Fibroblast of lung (primary cell): ENCODE measurements around the gene KDM4E. TPM values are rescaled to one million over a fixed set of nuclear protein-coding genes. Genes with fewer than 3 reads are reported as not detected.
A peak's percentile ranks its signal among the peaks of the same experiment; 100 is the strongest.

Experiments
- DNase-seq, 2 donors: peaks; one replicate each; pipeline versions ENCODE4 v3.0.0 to v3.0.0-alpha.2; 2010; ENCODE audit warnings: low read depth in 2 of 2
- H2AFZ ChIP-seq: 2 replicates; pipeline ENCODE4 v1.5.1; 2012; ENCODE audit warnings: low read length, control low read depth, inconsistent platforms
- H3K27ac ChIP-seq: 2 replicates; pipeline ENCODE4 v1.5.1; 2011; ENCODE audit warnings: low read length, control low read depth; ENCODE audit not compliant: insufficient read depth
- H3K27me3 ChIP-seq: 2 replicates; pipeline ENCODE4 v1.5.1; 2011; ENCODE audit warnings: mild to moderate bottlenecking, low read length; ENCODE audit not compliant: control insufficient read depth, insufficient read depth
- H3K36me3 ChIP-seq: 2 replicates; pipeline ENCODE4 v1.5.1; 2011; ENCODE audit warnings: low read length; ENCODE audit not compliant: control insufficient read depth, insufficient read depth
- H3K4me1 ChIP-seq: 2 replicates; pipeline ENCODE4 v1.5.1; 2011; ENCODE audit warnings: low read length; ENCODE audit not compliant: control insufficient read depth, insufficient read depth; ENCODE audit errors: extremely low read depth
- H3K4me2 ChIP-seq: 2 replicates; pipeline ENCODE4 v1.5.1; 2011; ENCODE audit warnings: low read length, control low read depth; ENCODE audit not compliant: insufficient read depth; ENCODE audit errors: extremely low read depth
- H3K4me3 ChIP-seq, 4 experiments: fragments of 200-600 bp in 1 of 4; sonication (generic) in 1 of 4; replicated peaks in 1 of 4; 2 replicates each; pipeline ENCODE4 v1.5.1; 2011 to 2016; ENCODE audit warnings: low read length in 4 of 4, low read depth in 3 of 4, mild to moderate bottlenecking in 3 of 4, control low read depth in 2 of 4, inconsistent platforms in 1 of 4, mixed read lengths in 1 of 4; ENCODE audit not compliant: insufficient read depth in 1 of 4; ENCODE audit errors: control extremely low read depth in 1 of 4
- H3K79me2 ChIP-seq: 2 replicates; pipeline ENCODE4 v1.5.1; 2012; ENCODE audit warnings: mild to moderate bottlenecking, low read length, inconsistent platforms; ENCODE audit not compliant: control insufficient read depth, insufficient read depth
- H3K9ac ChIP-seq: 2 replicates; pipeline ENCODE4 v1.5.1; 2011; ENCODE audit warnings: mild to moderate bottlenecking, low read length, control low read depth; ENCODE audit not compliant: insufficient read depth
- H3K9me3 ChIP-seq: 2 replicates; pipeline ENCODE4 v1.5.1; 2012; ENCODE audit warnings: low read depth, low read length; ENCODE audit not compliant: control insufficient read depth, insufficient read depth
- H4K20me1 ChIP-seq: 2 replicates; pipeline ENCODE4 v1.5.1; 2011; ENCODE audit warnings: low read length; ENCODE audit not compliant: control insufficient read depth, insufficient read depth; ENCODE audit errors: extremely low read depth
- EZH2 ChIP-seq: IDR thresholded peaks from 2 replicates; pipeline ENCODE4 v1.5.1; 2012; ENCODE audit warnings: low read length, control low read depth, mild to moderate bottlenecking; ENCODE audit errors: missing control alignments
- polyA plus RNA-seq, 2 donors: library from polyadenylated mRNA; depleted of rRNA in 1 of 2; stranded (reverse) in 1 of 2; unstranded in 1 of 2; fragments of >200 nt; gene quantifications; 2 replicates each; pipeline ENCODE4 v1.2.1, GENCODE V29; 2011 to 2012; ENCODE audit warnings: missing spikeins in 1 of 2
- total RNA-seq: library from RNA; depleted of rRNA; stranded (reverse); fragments of >200 nt; gene quantifications from 2 replicates; pipeline ENCODE4 v1.2.1, GENCODE V29; 2014
- TF ChIP-seq, protein P1 (sequence below), 2 donors: IDR thresholded peaks in 1 of 2; conservative IDR thresholded peaks in 1 of 2; 1 replicate in 1 of 2; 2 replicates in 1 of 2; pipeline ENCODE4 v1.5.1; 2011 to 2012; ENCODE audit warnings: low read length in 2 of 2, control low read depth in 1 of 2, inconsistent platforms in 1 of 2, low read depth in 1 of 2, mild to moderate bottlenecking in 1 of 2

The KDM4E gene
- total and polyA plus RNA-seq, 2 donors (not counting 1 experiment from before 2014, with no cell fraction given), result not detected

DNA sequence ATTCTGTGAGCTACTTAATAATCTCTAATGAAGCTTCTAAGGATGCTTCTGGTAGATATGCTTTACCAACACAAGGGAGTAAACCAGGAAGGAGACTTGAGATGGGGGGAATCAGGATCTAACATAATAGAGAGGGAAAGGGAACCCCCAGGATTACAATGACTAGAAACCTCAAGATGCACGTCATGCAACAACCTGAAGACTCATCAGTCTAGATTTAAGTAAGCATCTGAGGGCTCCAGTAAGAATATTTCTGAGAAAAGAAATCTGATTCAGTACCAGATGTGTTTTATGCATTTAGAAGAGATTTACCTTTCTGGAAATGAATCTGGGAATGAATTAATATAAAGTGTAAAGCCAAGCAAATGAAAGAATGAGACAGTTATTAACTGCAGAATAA is 36.3 kb upstream of the KDM4E start:
- DNase-seq, result no peak
- no peaks in the 10 kb centered on the region for H3K4me1 ChIP-seq
- no peaks in the 10 kb centered on the region for H3K79me2 ChIP-seq
- H3K9me3 ChIP-seq, result no peaks in the 10 kb centered on the region
- no peaks in the 10 kb centered on the region for H3K27me3 ChIP-seq
- H3K4me2 ChIP-seq, result no peak overlapping the region
- no peaks in the 10 kb centered on the region for H3K36me3 ChIP-seq
- TF ChIP-seq, protein P1, sequence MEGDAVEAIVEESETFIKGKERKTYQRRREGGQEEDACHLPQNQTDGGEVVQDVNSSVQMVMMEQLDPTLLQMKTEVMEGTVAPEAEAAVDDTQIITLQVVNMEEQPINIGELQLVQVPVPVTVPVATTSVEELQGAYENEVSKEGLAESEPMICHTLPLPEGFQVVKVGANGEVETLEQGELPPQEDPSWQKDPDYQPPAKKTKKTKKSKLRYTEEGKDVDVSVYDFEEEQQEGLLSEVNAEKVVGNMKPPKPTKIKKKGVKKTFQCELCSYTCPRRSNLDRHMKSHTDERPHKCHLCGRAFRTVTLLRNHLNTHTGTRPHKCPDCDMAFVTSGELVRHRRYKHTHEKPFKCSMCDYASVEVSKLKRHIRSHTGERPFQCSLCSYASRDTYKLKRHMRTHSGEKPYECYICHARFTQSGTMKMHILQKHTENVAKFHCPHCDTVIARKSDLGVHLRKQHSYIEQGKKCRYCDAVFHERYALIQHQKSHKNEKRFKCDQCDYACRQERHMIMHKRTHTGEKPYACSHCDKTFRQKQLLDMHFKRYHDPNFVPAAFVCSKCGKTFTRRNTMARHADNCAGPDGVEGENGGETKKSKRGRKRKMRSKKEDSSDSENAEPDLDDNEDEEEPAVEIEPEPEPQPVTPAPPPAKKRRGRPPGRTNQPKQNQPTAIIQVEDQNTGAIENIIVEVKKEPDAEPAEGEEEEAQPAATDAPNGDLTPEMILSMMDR (conservative IDR thresholded peaks at IDR 0.05 in 1 of 2, IDR thresholded peaks at IDR 0.05 in 1 of 2; ENCODE audit: low read depth in 1 of 2, low read length in 2 of 2), result no peak
- no peak overlapping the region for H3K4me3 ChIP-seq
- no peak overlapping the region for H3K9ac ChIP-seq
- no peak overlapping the region for H3K27ac ChIP-seq
- no peak overlapping the region for H2AFZ ChIP-seq
- H4K20me1 ChIP-seq, result no peaks in the 10 kb centered on the region

DNA sequence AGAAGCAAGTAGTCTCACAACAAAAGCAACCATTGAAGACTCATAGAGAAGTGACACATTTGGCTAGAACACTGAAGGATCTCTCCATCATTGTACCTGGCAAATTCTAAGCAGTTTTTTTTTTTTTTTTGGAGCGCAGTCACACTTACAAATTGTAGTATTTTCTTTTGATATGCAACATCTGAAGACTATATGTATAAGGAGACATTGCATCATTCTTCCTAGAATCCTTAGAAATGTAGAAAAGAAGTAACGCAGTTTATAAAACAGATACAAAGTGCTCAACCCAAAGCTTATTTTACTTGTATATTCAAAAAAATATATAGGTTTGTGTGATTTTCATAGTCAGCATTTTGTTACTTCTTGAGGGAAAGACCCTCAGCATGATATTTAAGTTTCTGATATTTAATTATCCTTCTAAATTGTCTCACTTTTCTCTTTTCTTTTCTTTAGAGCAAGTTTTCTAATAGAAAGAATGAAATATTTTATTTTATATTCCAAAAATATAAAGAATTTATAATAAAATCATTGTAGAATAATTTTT is 31.6 kb upstream of the KDM4E start:
- Histone ChIP-seq H3K27me3 (no peaks in the 10 kb centered on the region), H3K9ac (no peak overlapping the region), H3K9me3 (no peaks in the 10 kb centered on the region), H3K4me2 (no peak overlapping the region), H4K20me1 (no peaks in the 10 kb centered on the region), H3K79me2 (no peaks in the 10 kb centered on the region), H3K36me3 (no peaks in the 10 kb centered on the region), H3K27ac (no peak overlapping the region), H3K4me1 (no peaks in the 10 kb centered on the region), H2AFZ (no peak overlapping the region), H3K4me3 (no peak overlapping the region)
- DNase-seq, result no peak
- TF ChIP-seq, protein P1 (conservative IDR thresholded peaks at IDR 0.05 in 1 of 2, IDR thresholded peaks at IDR 0.05 in 1 of 2; ENCODE audit: low read depth in 1 of 2, low read length in 2 of 2), result no peak

DNA sequence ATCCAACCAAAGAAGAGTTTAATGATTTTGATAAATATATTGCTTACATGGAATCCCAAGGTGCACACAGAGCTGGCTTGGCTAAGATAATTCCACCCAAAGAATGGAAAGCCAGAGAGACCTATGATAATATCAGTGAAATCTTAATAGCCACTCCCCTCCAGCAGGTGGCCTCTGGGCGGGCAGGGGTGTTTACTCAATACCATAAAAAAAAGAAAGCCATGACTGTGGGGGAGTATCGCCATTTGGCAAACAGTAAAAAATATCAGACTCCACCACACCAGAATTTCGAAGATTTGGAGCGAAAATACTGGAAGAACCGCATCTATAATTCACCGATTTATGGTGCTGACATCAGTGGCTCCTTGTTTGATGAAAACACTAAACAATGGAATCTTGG is 27.6 kb upstream of the KDM4E start:
- Histone ChIP-seq H3K4me1 (no peaks in the 10 kb centered on the region), H3K79me2 (no peaks in the 10 kb centered on the region), H3K4me2 (no peak overlapping the region), H3K27me3 (no peaks in the 10 kb centered on the region), H3K27ac (no peak overlapping the region), H2AFZ (no peak overlapping the region), H4K20me1 (no peaks in the 10 kb centered on the region), H3K9me3 (no peaks in the 10 kb centered on the region), H3K36me3 (no peaks in the 10 kb centered on the region), H3K9ac (no peak overlapping the region), H3K4me3 (no peak overlapping the region)
- no peak for DNase-seq
- TF ChIP-seq EZH2, result no peak
- TF ChIP-seq, protein P1 (conservative IDR thresholded peaks at IDR 0.05 in 1 of 2, IDR thresholded peaks at IDR 0.05 in 1 of 2; ENCODE audit: low read depth in 1 of 2, low read length in 2 of 2), result peak in 1 of 2 donors; percentile 16
